ELF-1 (cell line): ENCODE measurements around the gene TSPAN1.
"Not testable (repeated sequence)": the region's sequence is repeated elsewhere in the genome, so short reads cannot be mapped to it uniquely, and the experiment has no call there.

Experiments used
- DNase-seq: peaks from one replicate; pipeline ENCODE4 v3.0.0-alpha.2; 2016; ENCODE audit warnings: low read depth, low spot score

The TSPAN1 gene

GRCh38 chr1:46218443-46218842 is 43.6 kb downstream of the TSPAN1 start:
- no peak for DNase-seq

- no peak for DNase-seq
Observed at GRCh38 chr1:46219551-46220520, 44.9 kb downstream of the TSPAN1 start.

- DNase-seq, result no peak
Observed at GRCh38 chr1:46220808-46221207, 45.9 kb downstream of the TSPAN1 start.

- peak; percentile 68 for DNase-seq
Observed at GRCh38 chr1:46221749-46222148, 46.9 kb downstream of the TSPAN1 start.

GRCh38 chr1:46223055-46223454 is 48.2 kb downstream of the TSPAN1 start:
- DNase-seq, result not testable (repeated sequence)

- peak; percentile 90 for DNase-seq
Observed at GRCh38 chr1:46223472-46223943, 48.6 kb downstream of the TSPAN1 start.

GRCh38 chr1:46224966-46225365 is 50.1 kb downstream of the TSPAN1 start:
- DNase-seq, result no peak

GRCh38 chr1:46231231-46231630 is 56.3 kb downstream of the TSPAN1 start:
- not testable (repeated sequence) for DNase-seq
